ENCODE data around the gene TP63.

GRCh38 chr3:189734061-189734460 lies 102.9 kb downstream of the TP63 start:
- TF ChIP-seq ARNTL (CRISPR knock-in tag; IDR thresholded peaks at IDR 0.05; ENCODE audit: borderline replicate concordance, low read depth) = no peak
- TF ChIP-seq PATZ1 (CRISPR knock-in tag; IDR thresholded peaks at IDR 0.05; ENCODE audit: borderline replicate concordance) = no peak
- TF ChIP-seq ISL1 (CRISPR knock-in tag; IDR thresholded peaks at IDR 0.05) = no peak
- TF ChIP-seq, protein P1, sequence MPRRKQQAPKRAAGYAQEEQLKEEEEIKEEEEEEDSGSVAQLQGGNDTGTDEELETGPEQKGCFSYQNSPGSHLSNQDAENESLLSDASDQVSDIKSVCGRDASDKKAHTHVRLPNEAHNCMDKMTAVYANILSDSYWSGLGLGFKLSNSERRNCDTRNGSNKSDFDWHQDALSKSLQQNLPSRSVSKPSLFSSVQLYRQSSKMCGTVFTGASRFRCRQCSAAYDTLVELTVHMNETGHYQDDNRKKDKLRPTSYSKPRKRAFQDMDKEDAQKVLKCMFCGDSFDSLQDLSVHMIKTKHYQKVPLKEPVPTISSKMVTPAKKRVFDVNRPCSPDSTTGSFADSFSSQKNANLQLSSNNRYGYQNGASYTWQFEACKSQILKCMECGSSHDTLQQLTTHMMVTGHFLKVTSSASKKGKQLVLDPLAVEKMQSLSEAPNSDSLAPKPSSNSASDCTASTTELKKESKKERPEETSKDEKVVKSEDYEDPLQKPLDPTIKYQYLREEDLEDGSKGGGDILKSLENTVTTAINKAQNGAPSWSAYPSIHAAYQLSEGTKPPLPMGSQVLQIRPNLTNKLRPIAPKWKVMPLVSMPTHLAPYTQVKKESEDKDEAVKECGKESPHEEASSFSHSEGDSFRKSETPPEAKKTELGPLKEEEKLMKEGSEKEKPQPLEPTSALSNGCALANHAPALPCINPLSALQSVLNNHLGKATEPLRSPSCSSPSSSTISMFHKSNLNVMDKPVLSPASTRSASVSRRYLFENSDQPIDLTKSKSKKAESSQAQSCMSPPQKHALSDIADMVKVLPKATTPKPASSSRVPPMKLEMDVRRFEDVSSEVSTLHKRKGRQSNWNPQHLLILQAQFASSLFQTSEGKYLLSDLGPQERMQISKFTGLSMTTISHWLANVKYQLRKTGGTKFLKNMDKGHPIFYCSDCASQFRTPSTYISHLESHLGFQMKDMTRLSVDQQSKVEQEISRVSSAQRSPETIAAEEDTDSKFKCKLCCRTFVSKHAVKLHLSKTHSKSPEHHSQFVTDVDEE (CRISPR knock-in tag; IDR thresholded peaks at IDR 0.05) = no peak

All from SK-N-SH treated with all-trans-retinoic acid at 6 μM for 48 hours (cell line).